Spleen (tissue), 7 donors: ENCODE measurements around the gene CFAP99.

Source experiments
- POLR2AphosphoS5 ChIP-seq, 3 donors: sonication (generic); formaldehyde crosslinking; IDR thresholded peaks; one replicate each; pipeline ENCODE4 v1.5.1; 2017; ENCODE audit warnings: antibody characterized with exemption in 3 of 3
- TF ChIP-seq, protein P1 (sequence below), 11 experiments: fragments of 200-600 bp in 7 of 11; fragments of 450-650 bp in 4 of 11; sonication (generic) in 4 of 11; IDR thresholded peaks in 8 of 11; conservative IDR thresholded peaks in 3 of 11; 1 replicate in 7 of 11; 2 replicates in 4 of 11; pipeline versions ENCODE4 v1.4.0 to v1.8.0; 2016 to 2021; ENCODE audit warnings: antibody characterized with exemption in 11 of 11, inconsistent platforms in 4 of 11, mild to moderate bottlenecking in 1 of 11
- donor health status: DM: no; HTN: no; CAD: no; lungs with moderate emphysema.
- donor health status: DM: no; HTN: no; CAD: no.
- donor health status: DM: no; HTN: no; CAD: no.

DNA sequence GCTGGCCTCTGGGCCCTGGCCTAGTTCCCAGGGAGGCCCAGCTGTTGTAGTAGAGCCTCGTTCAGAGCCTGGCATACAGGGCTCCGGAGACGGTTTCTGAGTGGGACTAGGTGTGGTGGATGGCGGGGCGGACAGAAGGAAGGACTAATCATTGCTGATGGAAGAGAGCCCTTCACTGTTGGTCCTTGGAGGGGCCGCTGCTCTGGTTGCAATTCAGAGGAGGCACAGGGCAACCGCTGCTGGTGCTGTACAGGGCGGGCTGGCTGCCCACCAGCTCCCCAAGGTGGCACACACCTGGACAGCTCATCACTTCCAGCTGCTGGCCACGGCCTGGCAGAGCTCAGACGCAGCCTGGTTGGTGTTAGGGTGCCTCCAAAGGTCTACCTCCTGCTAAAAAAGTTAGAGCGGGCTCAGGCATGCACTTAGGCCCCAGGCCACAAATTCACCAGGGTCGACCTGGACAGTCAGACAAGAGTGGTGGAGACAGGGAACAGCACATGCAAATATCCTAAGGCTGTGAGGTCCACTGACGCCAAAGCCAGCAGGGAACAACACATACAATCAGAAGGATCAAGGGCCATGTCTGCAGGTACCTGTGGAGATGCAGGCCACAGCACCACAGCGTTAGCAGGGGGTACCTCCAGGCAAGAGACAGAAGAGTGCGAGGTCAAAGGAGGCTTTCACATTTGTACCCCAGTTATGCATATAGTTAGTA is 42.6 kb downstream of the CFAP99 start:
- TF ChIP-seq, protein P1, sequence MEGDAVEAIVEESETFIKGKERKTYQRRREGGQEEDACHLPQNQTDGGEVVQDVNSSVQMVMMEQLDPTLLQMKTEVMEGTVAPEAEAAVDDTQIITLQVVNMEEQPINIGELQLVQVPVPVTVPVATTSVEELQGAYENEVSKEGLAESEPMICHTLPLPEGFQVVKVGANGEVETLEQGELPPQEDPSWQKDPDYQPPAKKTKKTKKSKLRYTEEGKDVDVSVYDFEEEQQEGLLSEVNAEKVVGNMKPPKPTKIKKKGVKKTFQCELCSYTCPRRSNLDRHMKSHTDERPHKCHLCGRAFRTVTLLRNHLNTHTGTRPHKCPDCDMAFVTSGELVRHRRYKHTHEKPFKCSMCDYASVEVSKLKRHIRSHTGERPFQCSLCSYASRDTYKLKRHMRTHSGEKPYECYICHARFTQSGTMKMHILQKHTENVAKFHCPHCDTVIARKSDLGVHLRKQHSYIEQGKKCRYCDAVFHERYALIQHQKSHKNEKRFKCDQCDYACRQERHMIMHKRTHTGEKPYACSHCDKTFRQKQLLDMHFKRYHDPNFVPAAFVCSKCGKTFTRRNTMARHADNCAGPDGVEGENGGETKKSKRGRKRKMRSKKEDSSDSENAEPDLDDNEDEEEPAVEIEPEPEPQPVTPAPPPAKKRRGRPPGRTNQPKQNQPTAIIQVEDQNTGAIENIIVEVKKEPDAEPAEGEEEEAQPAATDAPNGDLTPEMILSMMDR (IDR thresholded peaks at IDR 0.05 in 8 of 11, conservative IDR thresholded peaks at IDR 0.05 in 3 of 11) = no peak
- no peak for TF ChIP-seq POLR2AphosphoS5 (IDR thresholded peaks at IDR 0.05)
